ENCODE data around the gene KCNJ10.

KCNJ10 gene

GRCh38 chr1:160025314-160025713 lies 44.6 kb downstream of the KCNJ10 start:
- no peak for DNase-seq (ENCODE audit: low read depth)
- TF ChIP-seq, protein P1, sequence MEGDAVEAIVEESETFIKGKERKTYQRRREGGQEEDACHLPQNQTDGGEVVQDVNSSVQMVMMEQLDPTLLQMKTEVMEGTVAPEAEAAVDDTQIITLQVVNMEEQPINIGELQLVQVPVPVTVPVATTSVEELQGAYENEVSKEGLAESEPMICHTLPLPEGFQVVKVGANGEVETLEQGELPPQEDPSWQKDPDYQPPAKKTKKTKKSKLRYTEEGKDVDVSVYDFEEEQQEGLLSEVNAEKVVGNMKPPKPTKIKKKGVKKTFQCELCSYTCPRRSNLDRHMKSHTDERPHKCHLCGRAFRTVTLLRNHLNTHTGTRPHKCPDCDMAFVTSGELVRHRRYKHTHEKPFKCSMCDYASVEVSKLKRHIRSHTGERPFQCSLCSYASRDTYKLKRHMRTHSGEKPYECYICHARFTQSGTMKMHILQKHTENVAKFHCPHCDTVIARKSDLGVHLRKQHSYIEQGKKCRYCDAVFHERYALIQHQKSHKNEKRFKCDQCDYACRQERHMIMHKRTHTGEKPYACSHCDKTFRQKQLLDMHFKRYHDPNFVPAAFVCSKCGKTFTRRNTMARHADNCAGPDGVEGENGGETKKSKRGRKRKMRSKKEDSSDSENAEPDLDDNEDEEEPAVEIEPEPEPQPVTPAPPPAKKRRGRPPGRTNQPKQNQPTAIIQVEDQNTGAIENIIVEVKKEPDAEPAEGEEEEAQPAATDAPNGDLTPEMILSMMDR (IDR thresholded peaks at IDR 0.05; ENCODE audit: control insufficient read depth, extremely low read depth, insufficient read depth): no peak
- H3K4me3 ChIP-seq (ENCODE audit: low read depth, low read length): no peak overlapping the region

GRCh38 chr1:160024195-160024905 lies 45.6 kb downstream of the KCNJ10 start:
- no peak overlapping the region for H3K4me3 ChIP-seq (ENCODE audit: low read depth, low read length)
- TF ChIP-seq, protein P1 (IDR thresholded peaks at IDR 0.05; ENCODE audit: control insufficient read depth, extremely low read depth, insufficient read depth): no peak
- no peak for DNase-seq (ENCODE audit: low read depth)

DNA sequence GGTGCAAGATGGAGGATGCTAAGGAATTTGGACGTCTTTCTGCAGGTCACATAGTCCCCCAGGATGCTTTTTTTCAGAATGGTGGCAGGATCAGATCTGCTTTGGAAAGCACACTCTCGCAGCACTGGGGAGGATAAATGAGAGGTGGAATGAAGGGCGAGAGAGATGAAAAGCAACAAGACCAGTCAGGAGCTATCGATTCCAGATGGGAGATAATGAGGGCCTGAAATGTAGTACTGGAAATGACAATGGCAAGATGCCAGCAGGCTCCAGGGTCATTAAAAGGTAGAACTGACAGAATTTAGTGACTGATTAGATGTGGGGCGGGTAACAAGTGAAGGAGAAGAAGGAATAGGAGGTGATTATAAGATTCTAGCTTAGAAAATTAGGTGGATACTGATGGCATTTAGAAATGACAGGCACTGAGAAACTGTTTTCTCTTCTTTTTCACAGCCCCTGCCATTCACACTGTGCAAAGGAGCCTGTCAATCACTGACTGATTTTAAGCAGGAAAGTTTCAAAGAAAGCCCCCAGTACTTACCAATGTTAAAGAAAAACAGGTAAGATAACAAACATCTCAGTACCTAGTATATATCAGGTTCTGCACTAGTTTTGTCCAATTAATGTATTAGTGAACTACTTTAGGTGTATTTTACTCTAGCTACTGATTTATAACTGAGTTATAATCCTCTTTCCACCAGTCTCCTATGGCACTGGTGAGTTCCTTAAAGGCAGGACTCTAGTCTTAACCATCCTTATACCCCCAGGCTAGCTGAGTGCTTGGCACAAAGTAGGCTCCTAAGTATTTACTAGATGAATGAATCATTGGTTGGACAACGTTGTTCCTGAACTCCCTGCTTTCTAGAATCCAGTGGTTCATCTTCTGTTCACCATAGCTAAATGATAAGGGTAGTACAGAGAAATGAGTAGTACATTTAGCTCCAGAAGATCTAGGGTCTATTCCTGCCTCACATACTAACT lies 47.3 kb downstream of the KCNJ10 start:
- TF ChIP-seq, protein P1 (IDR thresholded peaks at IDR 0.05; ENCODE audit: control insufficient read depth, extremely low read depth, insufficient read depth): no peak
- no peak overlapping the region for H3K4me3 ChIP-seq (ENCODE audit: low read depth, low read length)
- no peak for DNase-seq (ENCODE audit: low read depth)

DNA sequence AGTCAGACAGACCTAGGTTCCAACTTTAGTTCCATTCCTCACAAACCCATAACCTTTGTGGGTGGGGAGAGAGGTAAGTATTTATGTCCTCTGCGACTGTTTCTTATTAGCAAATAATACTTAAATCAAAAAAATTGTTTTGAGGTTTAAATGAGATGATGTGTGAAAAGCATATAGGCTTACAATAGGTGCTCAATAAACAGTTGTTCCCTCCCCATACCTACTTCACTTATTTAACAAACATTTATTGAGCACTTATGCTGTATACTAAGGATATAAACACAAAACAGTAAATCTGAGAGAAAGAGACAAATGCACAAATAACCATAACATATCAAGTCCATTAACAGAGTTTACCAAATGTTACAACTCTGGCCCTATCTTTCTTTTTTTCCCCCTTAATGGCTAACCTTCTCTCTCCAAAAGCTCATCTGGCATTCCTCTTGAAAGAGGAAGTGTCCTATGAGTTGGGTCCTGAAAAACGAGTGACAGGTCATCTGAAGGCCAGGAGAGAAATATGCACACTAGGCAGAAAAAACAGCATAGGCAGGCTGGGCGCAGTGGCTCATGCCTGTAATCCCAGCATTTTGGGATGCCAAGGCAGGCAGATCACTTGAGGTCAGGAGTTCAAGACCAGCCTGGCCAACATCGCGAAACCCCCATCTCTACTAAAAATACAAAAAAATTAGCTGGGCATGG lies 48.4 kb downstream of the KCNJ10 start:
- no peak for DNase-seq (ENCODE audit: low read depth)
- H3K4me3 ChIP-seq (ENCODE audit: low read depth, low read length): no peak overlapping the region

GRCh38 chr1:160020196-160020595 lies 49.8 kb downstream of the KCNJ10 start:
- no peak overlapping the region for H3K4me3 ChIP-seq (ENCODE audit: low read depth, low read length)
- no peak for DNase-seq (ENCODE audit: low read depth)
- TF ChIP-seq, protein P1 (IDR thresholded peaks at IDR 0.05; ENCODE audit: control insufficient read depth, extremely low read depth, insufficient read depth): no peak

More for the DNA sequence above, 48.4 kb downstream of the KCNJ10 start:
- TF ChIP-seq, protein P1 (IDR thresholded peaks at IDR 0.05; ENCODE audit: control insufficient read depth, extremely low read depth, insufficient read depth): no peak

GRCh38 chr1:160018900-160019299 lies 51.1 kb downstream of the KCNJ10 start:
- DNase-seq (ENCODE audit: low read depth): no peak
- TF ChIP-seq, protein P1 (IDR thresholded peaks at IDR 0.05; ENCODE audit: control insufficient read depth, extremely low read depth, insufficient read depth): no peak
- H3K4me3 ChIP-seq (ENCODE audit: low read depth, low read length): no peak overlapping the region

Measured in LNCaP clone FGC (cell line).